OCI-LY7 (cell line): ENCODE data around the gene NFAM1.

ENCODE experiments used
- CTCF ChIP-seq: fragments of 200-600 bp; sonication (generic); conservative IDR thresholded peaks from 2 replicates; pipeline ENCODE4 v1.5.1; 2014; ENCODE audit warnings: mild to moderate bottlenecking, antibody characterized with exemption, low read length, moderate library complexity, mixed read lengths
- EZH2phosphoT487 ChIP-seq: fragments of 200-600 bp; sonication (generic); IDR thresholded peaks from 2 replicates; pipeline ENCODE4 v1.6.1; 2018; ENCODE audit warnings: low read depth, borderline replicate concordance, mild to moderate bottlenecking, mixed run types, antibody characterized with exemption, low read length, moderate library complexity, mixed read lengths

GRCh38 chr22:42419243-42419881 lies 12.8 kb downstream of the NFAM1 start:
- TF ChIP-seq CTCF (no peak), EZH2phosphoT487 (no peak)
